Measurements from ENCODE around the gene SREBF2. TPM values are rescaled to one million over a fixed set of nuclear protein-coding genes. Genes with fewer than 3 reads are reported as not detected.
A peak's percentile ranks its signal among the peaks of the same experiment; 100 is the strongest.
"Not testable (repeated sequence)": the region's sequence is repeated elsewhere in the genome, so short reads cannot be mapped to it uniquely, and the experiment has no call there.

The SREBF2 gene
- total and polyA plus RNA-seq, 2 of the 13 experiments (the other 11 are each of a cell fraction or from before 2014, with no cell fraction given) = 53.8 to 72.6 TPM

DNA sequence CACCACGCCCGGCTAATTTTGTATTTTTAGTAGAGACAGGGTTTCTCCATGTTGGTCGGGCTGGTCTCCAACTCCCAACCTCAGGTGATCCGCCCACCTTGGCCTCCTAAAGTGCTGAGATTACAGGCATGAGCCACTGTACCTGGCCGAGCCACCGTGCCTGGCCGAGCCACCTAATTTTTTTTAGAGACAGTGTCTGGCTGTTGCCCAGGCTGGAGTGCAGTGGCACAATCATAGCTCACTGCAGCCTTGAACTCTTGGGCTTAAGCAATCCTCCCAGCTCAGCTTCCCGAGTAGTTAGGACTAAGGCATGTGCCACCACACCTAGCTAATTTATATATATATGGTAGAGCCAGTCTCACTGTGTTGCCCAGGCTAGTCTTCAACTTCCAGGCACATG lies 2.6 kb downstream of the SREBF2 start:
- H2AFZ ChIP-seq (ENCODE audit: low read length); BruUV-seq (replicated peaks); FAIRE-seq; ATAC-seq; H3K27me3 ChIP-seq (ENCODE audit: control insufficient read depth in 1 of 2, insufficient read depth in 2 of 2, low read length in 2 of 2); in situ Hi-C loops (cut with HindIII; ENCODE audit: extremely low pct_ligation_motif_present, low pct_unique_long_range_greater_than_20kb); CTCF ChIA-PET (ENCODE audit: low intra/inter-chr PET ratio, low total read pairs); intact Hi-C loops (cut with micrococcal nuclease; ENCODE audit: unreplicated experiment); H3K9me3 ChIP-seq (ENCODE audit: low read length); TF ChIP-seq NR2F6 (IDR thresholded peaks at IDR 0.05): not testable (repeated sequence)
- POLR2A ChIA-PET = interaction anchor here (1.2 to 2.0 kb wide), 3 partner anchors 10 to 35 kb away, joined by 4 to 12 read pairs (median 6); partner anchors contain the start of gene CCDC134
- TF ChIP-seq SALL1 (CRISPR knock-in tag; IDR thresholded peaks at IDR 0.05) (0 out of 2 replicates have a peak, but pooled peaks have one; percentile 28), ZFP90 (CRISPR knock-in tag; IDR thresholded peaks at IDR 0.05; ENCODE audit: borderline replicate concordance) (peak; percentile 99), SKI (IDR thresholded peaks at IDR 0.05; ENCODE audit: partially characterized antibody) (peak; percentile 31), CEBPG (CRISPR knock-in tag; IDR thresholded peaks at IDR 0.05) (peak; percentile 79), GATAD2A (CRISPR knock-in tag; IDR thresholded peaks at IDR 0.05) (peak; percentile 45; the same call in 1 of the 2 replicates), RXRA (CRISPR knock-in tag; IDR thresholded peaks at IDR 0.05) (0 out of 2 replicates have a peak, but pooled peaks have one; percentile 25), RARA (CRISPR knock-in tag; IDR thresholded peaks at IDR 0.05) (peak; percentile 63), CEBPB (IDR thresholded peaks at IDR 0.05; ENCODE audit: borderline replicate concordance, low read depth, low read length) (peak; percentile 76), ZC3H13 (CRISPR knock-in tag; IDR thresholded peaks at IDR 0.05) (peak; percentile 62; the same call in 1 of the 2 replicates), NR2F6 (CRISPR knock-in tag; IDR thresholded peaks at IDR 0.05) (0 out of 2 replicates have a peak, but pooled peaks have one; percentile 20), JUND (CRISPR knock-in tag; IDR thresholded peaks at IDR 0.05) (0 out of 2 replicates have a peak, but pooled peaks have one; percentile 53), NR2C2 (CRISPR knock-in tag; IDR thresholded peaks at IDR 0.05; ENCODE audit: borderline replicate concordance) (0 out of 2 replicates have a peak, but pooled peaks have one; percentile 49), HNF4A (CRISPR knock-in tag; IDR thresholded peaks at IDR 0.05) (peak; percentile 43)
- TF ChIP-seq, protein P1, sequence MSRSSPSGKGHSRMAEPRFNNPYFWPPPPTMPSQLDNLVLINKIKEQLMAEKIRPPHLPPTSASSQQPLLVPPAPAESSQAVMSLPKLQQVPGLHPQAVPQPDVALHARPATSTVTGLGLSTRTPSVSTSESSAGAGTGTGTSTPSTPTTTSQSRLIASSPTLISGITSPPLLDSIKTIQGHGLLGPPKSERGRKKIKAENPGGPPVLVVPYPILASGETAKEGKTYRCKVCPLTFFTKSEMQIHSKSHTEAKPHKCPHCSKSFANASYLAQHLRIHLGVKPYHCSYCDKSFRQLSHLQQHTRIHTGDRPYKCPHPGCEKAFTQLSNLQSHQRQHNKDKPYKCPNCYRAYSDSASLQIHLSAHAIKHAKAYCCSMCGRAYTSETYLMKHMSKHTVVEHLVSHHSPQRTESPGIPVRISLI (CRISPR knock-in tag; IDR thresholded peaks at IDR 0.05; ENCODE audit: borderline replicate concordance) = peak; percentile 36; the same call in 1 of the 2 replicates
- TF ChIP-seq, protein P2, sequence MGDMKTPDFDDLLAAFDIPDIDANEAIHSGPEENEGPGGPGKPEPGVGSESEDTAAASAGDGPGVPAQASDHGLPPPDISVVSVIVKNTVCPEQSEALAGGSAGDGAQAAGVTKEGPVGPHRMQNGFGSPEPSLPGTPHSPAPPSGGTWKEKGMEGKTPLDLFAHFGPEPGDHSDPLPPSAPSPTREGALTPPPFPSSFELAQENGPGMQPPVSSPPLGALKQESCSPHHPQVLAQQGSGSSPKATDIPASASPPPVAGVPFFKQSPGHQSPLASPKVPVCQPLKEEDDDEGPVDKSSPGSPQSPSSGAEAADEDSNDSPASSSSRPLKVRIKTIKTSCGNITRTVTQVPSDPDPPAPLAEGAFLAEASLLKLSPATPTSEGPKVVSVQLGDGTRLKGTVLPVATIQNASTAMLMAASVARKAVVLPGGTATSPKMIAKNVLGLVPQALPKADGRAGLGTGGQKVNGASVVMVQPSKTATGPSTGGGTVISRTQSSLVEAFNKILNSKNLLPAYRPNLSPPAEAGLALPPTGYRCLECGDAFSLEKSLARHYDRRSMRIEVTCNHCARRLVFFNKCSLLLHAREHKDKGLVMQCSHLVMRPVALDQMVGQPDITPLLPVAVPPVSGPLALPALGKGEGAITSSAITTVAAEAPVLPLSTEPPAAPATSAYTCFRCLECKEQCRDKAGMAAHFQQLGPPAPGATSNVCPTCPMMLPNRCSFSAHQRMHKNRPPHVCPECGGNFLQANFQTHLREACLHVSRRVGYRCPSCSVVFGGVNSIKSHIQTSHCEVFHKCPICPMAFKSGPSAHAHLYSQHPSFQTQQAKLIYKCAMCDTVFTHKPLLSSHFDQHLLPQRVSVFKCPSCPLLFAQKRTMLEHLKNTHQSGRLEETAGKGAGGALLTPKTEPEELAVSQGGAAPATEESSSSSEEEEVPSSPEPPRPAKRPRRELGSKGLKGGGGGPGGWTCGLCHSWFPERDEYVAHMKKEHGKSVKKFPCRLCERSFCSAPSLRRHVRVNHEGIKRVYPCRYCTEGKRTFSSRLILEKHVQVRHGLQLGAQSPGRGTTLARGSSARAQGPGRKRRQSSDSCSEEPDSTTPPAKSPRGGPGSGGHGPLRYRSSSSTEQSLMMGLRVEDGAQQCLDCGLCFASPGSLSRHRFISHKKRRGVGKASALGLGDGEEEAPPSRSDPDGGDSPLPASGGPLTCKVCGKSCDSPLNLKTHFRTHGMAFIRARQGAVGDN (CRISPR knock-in tag; IDR thresholded peaks at IDR 0.05) = peak; percentile 58
- TF ChIP-seq, protein P3, sequence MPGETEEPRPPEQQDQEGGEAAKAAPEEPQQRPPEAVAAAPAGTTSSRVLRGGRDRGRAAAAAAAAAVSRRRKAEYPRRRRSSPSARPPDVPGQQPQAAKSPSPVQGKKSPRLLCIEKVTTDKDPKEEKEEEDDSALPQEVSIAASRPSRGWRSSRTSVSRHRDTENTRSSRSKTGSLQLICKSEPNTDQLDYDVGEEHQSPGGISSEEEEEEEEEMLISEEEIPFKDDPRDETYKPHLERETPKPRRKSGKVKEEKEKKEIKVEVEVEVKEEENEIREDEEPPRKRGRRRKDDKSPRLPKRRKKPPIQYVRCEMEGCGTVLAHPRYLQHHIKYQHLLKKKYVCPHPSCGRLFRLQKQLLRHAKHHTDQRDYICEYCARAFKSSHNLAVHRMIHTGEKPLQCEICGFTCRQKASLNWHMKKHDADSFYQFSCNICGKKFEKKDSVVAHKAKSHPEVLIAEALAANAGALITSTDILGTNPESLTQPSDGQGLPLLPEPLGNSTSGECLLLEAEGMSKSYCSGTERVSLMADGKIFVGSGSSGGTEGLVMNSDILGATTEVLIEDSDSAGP (CRISPR knock-in tag; IDR thresholded peaks at IDR 0.05; ENCODE audit: borderline replicate concordance) = peak; percentile 21; the same call in 1 of the 2 replicates
- Histone ChIP-seq H3K9ac (ENCODE audit: insufficient read depth, low read depth, low read length) (peak overlapping the region; percentile 17; the same call in 1 of the 2 replicates), H3K27ac (ENCODE audit: extremely low read length, insufficient read depth, low read length) (peak overlapping the region; percentile 52), H3K4me3 (replicated peaks in 1 of 3; ENCODE audit: insufficient read depth in 1 of 3, low read depth in 2 of 3, low read length in 3 of 3) (peak overlapping the region in 1 of 3 experiments; percentile 8; a peak in 1 of 6 replicates), H3K79me2 (ENCODE audit: insufficient read depth, low read length) (peaks cover 72% of the 10 kb centered on the region), H3K4me1 (ENCODE audit: insufficient read depth, low read length) (peaks cover 72% of the 10 kb centered on the region), H4K20me1 (ENCODE audit: insufficient read depth, low read length) (peaks cover 15% of the 10 kb centered on the region), H3K4me2 (ENCODE audit: low read depth, low read length) (peak overlapping the region; percentile 43), H3K36me3 (replicated peaks in 1 of 2; ENCODE audit: control insufficient read depth in 1 of 2, insufficient read depth in 2 of 2, low read length in 2 of 2) (peaks cover 8 to 30% of the 10 kb centered on the region in 2 experiments)
- DNase-seq (ENCODE audit: low spot score) = peak; percentile 26
- 64% methylated on average over 8 of the region's 8 CpGs for WGBS (ENCODE audit: low lambda C conversion rate)

All from HepG2 (cell line).